Adrenal gland (tissue), 12 donors: ENCODE measurements around the gene PLA2R1. TPM values are rescaled to one million over a fixed set of nuclear protein-coding genes. Genes with fewer than 3 reads are reported as not detected.

Experiments used
- DNase-seq, 7 donors: peaks; one replicate each; pipeline ENCODE4 v3.0.0-alpha.2; 2019 to 2020
- H3K27ac ChIP-seq, 5 donors: fragments of 200-600 bp; sonication (generic) in 4 of 5; 1 replicate in 3 of 5; 2 replicates in 2 of 5; pipeline versions ENCODE4 v1.5.1 to v1.8.0; 2016 to 2020; ENCODE audit warnings: mild to moderate bottlenecking in 1 of 5
- H3K27me3 ChIP-seq: fragments of 200-600 bp; 2 replicates; pipeline ENCODE4 v1.8.0; 2021
- H3K36me3 ChIP-seq, 2 donors: fragments of 200-600 bp; replicated peaks in 1 of 2; 1 replicate in 1 of 2; 2 replicates in 1 of 2; pipeline versions ENCODE4 v1.5.1 to v1.8.0; 2018 to 2022
- H3K4me1 ChIP-seq, 2 donors: fragments of 200-600 bp; replicated peaks in 1 of 2; 1 replicate in 1 of 2; 2 replicates in 1 of 2; pipeline versions ENCODE4 v1.5.1 to v1.8.0; 2018 to 2021
- H3K4me3 ChIP-seq, 4 donors: fragments of 200-600 bp; sonication (generic) in 3 of 4; one replicate each; pipeline ENCODE4 v1.5.1; 2016 to 2018
- H3K9me3 ChIP-seq, 3 donors: fragments of 200-600 bp; sonication (generic) in 1 of 3; replicated peaks in 1 of 3; 1 replicate in 2 of 3; 2 replicates in 1 of 3; pipeline versions ENCODE4 v1.5.1 to v1.8.0; 2016 to 2021
- POLR2A ChIP-seq, 2 donors: fragments of 450-650 bp; IDR thresholded peaks; one replicate each; pipeline ENCODE4 v1.6.1; 2017; ENCODE audit warnings: antibody characterized with exemption in 2 of 2, mild to moderate bottlenecking in 2 of 2, moderate library complexity in 1 of 2
- WGBS, 4 donors: extraction: QIAGEN DNeasy Blood & Tissue Kit in 2 of 4; methylation state at CpG; one replicate each; pipeline versions ENCODE4 v1.1.5 to v1.1.7; 2013 to 2017; 5-methylcytosine and 5-hydroxymethylcytosine counted together
- intact Hi-C, 2 donors: fragments of 100-400 bp; cut with DNase I; formaldehyde crosslinking; loops; one replicate each; pipeline versions ENCODE4 v1.14.1 to v1.15.0; 2022 to 2023
- polyA plus RNA-seq, 3 donors: library from polyadenylated mRNA; stranded (reverse); fragments of 200-250 nt in 2 of 3; fragments of 350-450 nt in 1 of 3; fragmentation: Illumina TruSeq in 1 of 3; extraction: RNeasy Lipid Tissue Mini Kit (QIAGEN cat#74804) in 1 of 3; gene quantifications; one replicate each; pipeline ENCODE4 v1.2.3, GENCODE V29; 2013 to 2014
- total RNA-seq, 9 donors: library from RNA; depleted of rRNA in 4 of 9; stranded (reverse); fragments of >200 nt in 4 of 9; fragments of 120-200 nt in 1 of 9; fragmentation: NEBNext Ultra II Directional in 1 of 9; extraction: Animal tissue kit (Norgen Biotek cat#: 25700) in 1 of 9; gene quantifications; one replicate each; pipeline versions ENCODE4 v1.1.0 to v1.2.4, GENCODE V29; 2013 to 2023
- TF ChIP-seq, protein P1 (sequence below), 6 experiments: fragments of 450-650 bp in 4 of 6; fragments of 200-600 bp in 2 of 6; sonication (generic) in 1 of 6; IDR thresholded peaks; 1 replicate in 5 of 6; 2 replicates in 1 of 6; pipeline versions ENCODE4 v1.5.1 to v1.8.0; 2016 to 2021; ENCODE audit warnings: antibody characterized with exemption in 6 of 6, mild to moderate bottlenecking in 2 of 6, moderate library complexity in 1 of 6
- donor health status: healthy with polysubstance abuse.
- donor health status: Bipolar disorder and iron deficiency.
- donor health status: DM: yes; HTN: yes; CAD: no.
- donor health status: DM: no; HTN: no; CAD: no.
- donor health status: DM: no; HTN: no; CAD: no.
- donor health status: DM: yes; HTN: yes; CAD: no.

PLA2R1 gene
- total and polyA plus RNA-seq, 12 donors, result 2.9 to 11.6 (median 7.1) TPM

GRCh38 chr2:159904959-159905305, 157.5 kb downstream of the PLA2R1 start:
- TF ChIP-seq, protein P1, sequence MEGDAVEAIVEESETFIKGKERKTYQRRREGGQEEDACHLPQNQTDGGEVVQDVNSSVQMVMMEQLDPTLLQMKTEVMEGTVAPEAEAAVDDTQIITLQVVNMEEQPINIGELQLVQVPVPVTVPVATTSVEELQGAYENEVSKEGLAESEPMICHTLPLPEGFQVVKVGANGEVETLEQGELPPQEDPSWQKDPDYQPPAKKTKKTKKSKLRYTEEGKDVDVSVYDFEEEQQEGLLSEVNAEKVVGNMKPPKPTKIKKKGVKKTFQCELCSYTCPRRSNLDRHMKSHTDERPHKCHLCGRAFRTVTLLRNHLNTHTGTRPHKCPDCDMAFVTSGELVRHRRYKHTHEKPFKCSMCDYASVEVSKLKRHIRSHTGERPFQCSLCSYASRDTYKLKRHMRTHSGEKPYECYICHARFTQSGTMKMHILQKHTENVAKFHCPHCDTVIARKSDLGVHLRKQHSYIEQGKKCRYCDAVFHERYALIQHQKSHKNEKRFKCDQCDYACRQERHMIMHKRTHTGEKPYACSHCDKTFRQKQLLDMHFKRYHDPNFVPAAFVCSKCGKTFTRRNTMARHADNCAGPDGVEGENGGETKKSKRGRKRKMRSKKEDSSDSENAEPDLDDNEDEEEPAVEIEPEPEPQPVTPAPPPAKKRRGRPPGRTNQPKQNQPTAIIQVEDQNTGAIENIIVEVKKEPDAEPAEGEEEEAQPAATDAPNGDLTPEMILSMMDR (IDR thresholded peaks at IDR 0.05), result no peak
- no peaks in the 10 kb centered on the region for H3K27me3 ChIP-seq
- peaks cover 0 to 5% of the 10 kb centered on the region in 2 donors for H3K4me1 ChIP-seq
- H3K9me3 ChIP-seq, result no peaks in the 10 kb centered on the region
- WGBS, 4 donors, result 35 to 43% (median 39%) methylated on average over 8 to 10 of the region's 10 CpGs
- peak overlapping the region in 1 of 4 donors; percentile 35 for H3K4me3 ChIP-seq
- DNase-seq, result peak in 6 of 7 donors; percentile 26 to 40 (median 36)
- no peaks in the 10 kb centered on the region for H3K36me3 ChIP-seq
- intact Hi-C loops, result no loop called here
- no peak overlapping the region for H3K27ac ChIP-seq

- Histone ChIP-seq H3K27me3 (no peaks in the 10 kb centered on the region), H3K9me3 (no peaks in the 10 kb centered on the region), H3K36me3 (no peaks in the 10 kb centered on the region), H3K4me1 (peaks cover 0 to 5% of the 10 kb centered on the region in 2 donors), H3K27ac (peak within 1 kb of the TSS in 2 of 5 donors; percentile 19 to 34), H3K4me3 (peak within 1 kb of the TSS in 2 of 4 donors; percentile 22 to 35)
- intact Hi-C loops, result no loop called here
- WGBS, 4 donors, result 3 to 11% (median 4%) methylated on average over 12 to 74 of the region's 74 CpGs
- DNase-seq, result peak in 6 of 7 donors; percentile 21 to 61 (median 34)
- TF ChIP-seq POLR2A (IDR thresholded peaks at IDR 0.05), result no peak
- TF ChIP-seq, protein P1 (IDR thresholded peaks at IDR 0.05), result no peak
These were observed 158.1 kb downstream of the PLA2R1 start, which contains the start of gene LY75 for GRCh38 chr2:159904127-159904958. LY75 (minus strand) TSS chr2:159904756.

GRCh38 chr2:159903443-159904126, 158.8 kb downstream of the PLA2R1 start:
- peak in 5 of 7 donors; percentile 11 to 32 (median 17) for DNase-seq
- TF ChIP-seq, protein P1 (IDR thresholded peaks at IDR 0.05), result no peak
- TF ChIP-seq POLR2A (IDR thresholded peaks at IDR 0.05), result no peak
- H3K4me1 ChIP-seq, result peaks cover 0 to 5% of the 10 kb centered on the region in 2 donors
- intact Hi-C loops, result no loop called here
- WGBS, 4 donors, result 27 to 44% (median 31%) methylated on average over 15 to 17 of the region's 17 CpGs
- no peaks in the 10 kb centered on the region for H3K36me3 ChIP-seq
- H3K9me3 ChIP-seq, result no peaks in the 10 kb centered on the region
- no peaks in the 10 kb centered on the region for H3K27me3 ChIP-seq
- peak overlapping the region in 2 of 4 donors; percentile 22 to 35 for H3K4me3 ChIP-seq
- peak overlapping the region in 2 of 5 donors; percentile 19 to 34 for H3K27ac ChIP-seq

DNA sequence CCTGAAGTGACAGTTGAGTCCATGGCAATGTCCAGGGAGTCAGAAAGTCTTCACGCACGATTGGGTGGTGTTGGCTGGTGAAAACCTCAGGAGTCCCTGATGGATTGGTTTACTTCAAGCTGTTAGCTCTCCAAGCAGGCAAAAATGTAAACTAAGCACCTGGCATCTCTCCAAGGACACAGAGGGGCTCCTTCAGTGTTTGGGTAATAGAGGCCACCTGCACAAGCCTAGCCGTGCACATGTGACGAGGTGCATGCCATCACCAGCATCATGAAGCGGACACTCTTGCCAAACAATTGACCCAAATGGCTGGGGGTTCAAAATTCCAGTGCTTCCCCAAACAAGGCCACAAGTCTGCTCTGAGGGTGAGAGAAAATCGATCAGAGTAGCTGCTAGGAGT, 159.7 kb downstream of the PLA2R1 start:
- H3K9me3 ChIP-seq, result no peaks in the 10 kb centered on the region
- 82 to 91% (median 86%) methylated on average over 5 to 6 of the region's 6 CpGs for WGBS, 4 donors
- no peaks in the 10 kb centered on the region for H3K27me3 ChIP-seq
- no peak for DNase-seq
- H3K4me3 ChIP-seq, result no peak overlapping the region
- TF ChIP-seq POLR2A (IDR thresholded peaks at IDR 0.05), result no peak
- TF ChIP-seq, protein P1 (IDR thresholded peaks at IDR 0.05), result no peak
- H3K27ac ChIP-seq, result no peak overlapping the region
- H3K4me1 ChIP-seq, result peaks cover 0 to 5% of the 10 kb centered on the region in 2 donors
- no peaks in the 10 kb centered on the region for H3K36me3 ChIP-seq
- intact Hi-C loops, result no loop called here
